K562 (cell line): ENCODE measurements around the gene BMAL1. TPM values are rescaled to one million over a fixed set of nuclear protein-coding genes. Genes with fewer than 3 reads are reported as not detected.

Source experiments
- ATAC-seq: fragments of 200-7000 bp; cut with Tn5 transposase; 3 replicates; pipeline ENCODE4 v1.9.1; 2020; ENCODE audit warnings: moderate library complexity
- BruUV-seq: library from RNA; stranded (reverse); fragments of 400-500 nt; replicated peaks from 2 replicates; lab custom pipeline; 2021; lab: Mats Ljungman, UMichigan
- CTCF ChIA-PET: fragments of 300-600 bp; formaldehyde crosslinking; extraction: SDS; loops from one replicate; lab custom pipeline; 2021; ENCODE audit warnings: low intra/inter-chr PET ratio; lab: Yijun Ruan, JAX
- POLR2A ChIA-PET: fragments of 300-600, 350-650 bp; sonication (Branson Sonifier 250); formaldehyde crosslinking; extraction: SDS; loops from one replicate; lab custom pipeline; 2021; ENCODE audit warnings: antibody characterized with exemption, inconsistent platforms; lab: Yijun Ruan, JAX
- DNase-seq, 4 experiments: peaks; one replicate each; pipeline versions ENCODE4 v3.0.0 to v3.0.0-alpha.2; 2011 to 2018; ENCODE audit warnings: low spot score in 3 of 4, mixed read lengths in 3 of 4; ENCODE audit errors: extremely low read depth in 1 of 4
- FAIRE-seq: peaks from 2 replicates; lab custom pipeline; 2011; peaks lifted over from hg19 to GRCh38; lab: Jason Lieb, UNC
- H2AFZ ChIP-seq: 2 replicates; pipeline ENCODE4 v1.6.0; 2011; ENCODE audit warnings: low read depth, low read length, control low read depth, inconsistent platforms
- H3K27ac ChIP-seq: fragments of 200-600 bp; 3 replicates; pipeline ENCODE4 v1.8.0; 2011; ENCODE audit warnings: low read depth, mild to moderate bottlenecking, control low read depth, inconsistent platforms, low read length, moderate library complexity, mixed read lengths; ENCODE audit errors: extremely low read depth
- H3K27me3 ChIP-seq, 2 experiments: fragments of 300-600 bp in 1 of 2; 2 replicates in 1 of 2; 3 replicates in 1 of 2; pipeline versions ENCODE4 v1.6.0 to v1.8.0; 2011; ENCODE audit warnings: inconsistent platforms in 2 of 2, low read length in 2 of 2, mild to moderate bottlenecking in 1 of 2, mixed read lengths in 1 of 2, moderate library complexity in 1 of 2; ENCODE audit not compliant: control insufficient read depth in 2 of 2, insufficient read depth in 2 of 2
- H3K36me3 ChIP-seq: fragments of 300-600 bp; 3 replicates; pipeline ENCODE4 v1.8.0; 2011; ENCODE audit warnings: mild to moderate bottlenecking, low read length, inconsistent platforms; ENCODE audit not compliant: control insufficient read depth, insufficient read depth
- H3K4me1 ChIP-seq, 2 experiments: fragments of 200-600 bp in 1 of 2; replicated peaks in 1 of 2; 2 replicates in 1 of 2; 3 replicates in 1 of 2; pipeline versions ENCODE4 v1.5.1 to v1.8.0; 2011; ENCODE audit warnings: inconsistent platforms in 2 of 2, low read length in 2 of 2, mild to moderate bottlenecking in 1 of 2, mixed read lengths in 1 of 2, moderate library complexity in 1 of 2; ENCODE audit not compliant: control insufficient read depth in 2 of 2, insufficient read depth in 2 of 2
- H3K4me2 ChIP-seq: 2 replicates; pipeline ENCODE4 v1.6.1; 2011; ENCODE audit warnings: low read length, control low read depth, inconsistent platforms, mixed read lengths; ENCODE audit not compliant: insufficient read depth
- H3K4me3 ChIP-seq: fragments of 200-600 bp; sonication (generic), shearing (Covaris generic); 2 replicates; pipeline ENCODE4 v1.5.1; 2016; ENCODE audit warnings: control low read depth, inconsistent platforms
- H3K79me2 ChIP-seq: fragments of 200-600 bp; 3 replicates; pipeline ENCODE4 v1.8.0; 2011; ENCODE audit warnings: low read length, inconsistent platforms; ENCODE audit not compliant: control insufficient read depth, insufficient read depth
- H3K9ac ChIP-seq, 2 experiments: 2 replicates each; pipeline versions ENCODE4 v1.6.0 to v1.6.1; 2011; ENCODE audit warnings: low read depth in 2 of 2, low read length in 2 of 2, control low read depth in 1 of 2, inconsistent platforms in 1 of 2, mild to moderate bottlenecking in 1 of 2, mixed read lengths in 1 of 2; ENCODE audit not compliant: insufficient read depth in 1 of 2
- H3K9me1 ChIP-seq: one replicate; pipeline ENCODE4 v1.6.0; 2011; ENCODE audit warnings: inconsistent platforms, mild to moderate bottlenecking, low read length, moderate library complexity; ENCODE audit not compliant: control insufficient read depth, insufficient read depth
- H3K9me3 ChIP-seq: replicated peaks from 2 replicates; pipeline ENCODE4 v1.5.1; 2011; ENCODE audit warnings: low read depth, low read length, inconsistent platforms; ENCODE audit not compliant: control insufficient read depth, insufficient read depth
- H4K20me1 ChIP-seq: replicated peaks from 2 replicates; pipeline ENCODE4 v1.6.1; 2011; ENCODE audit warnings: low read length, inconsistent platforms, mixed read lengths; ENCODE audit not compliant: control insufficient read depth, insufficient read depth
- E2F4 ChIP-seq: sonication (generic); formaldehyde crosslinking; IDR thresholded peaks from 2 replicates; pipeline ENCODE4 v1.8.0; 2022; ENCODE audit warnings: mild to moderate bottlenecking, low read depth, missing genetic modification reagents
- FIP1L1 ChIP-seq: fragments of 200-400 bp; formaldehyde crosslinking; IDR thresholded peaks from 2 replicates; pipeline ENCODE4 v1.6.1; 2018; ENCODE audit warnings: mild to moderate bottlenecking, low read depth, low read length; ENCODE audit not compliant: poor library complexity, severe bottlenecking
- JUNB ChIP-seq: fragments of 450-650 bp; formaldehyde crosslinking; conservative IDR thresholded peaks from 2 replicates; pipeline ENCODE4 v1.4.0; 2020; ENCODE audit warnings: mild to moderate bottlenecking
- KDM1A ChIP-seq, 2 experiments: fragments of 450-650 bp; IDR thresholded peaks; 2 replicates each; pipeline ENCODE4 v1.6.1; 2016; ENCODE audit warnings: mild to moderate bottlenecking in 2 of 2
- MAFK ChIP-seq: IDR thresholded peaks from 2 replicates; pipeline ENCODE4 v1.6.1; 2011; ENCODE audit warnings: low read length, improper control_type of control experiment
- MTA2 ChIP-seq: fragments of 450-650 bp; IDR thresholded peaks from 2 replicates; pipeline ENCODE4 v1.6.1; 2016; ENCODE audit warnings: low read depth
- TCFL5 ChIP-seq: fragments of 250-450 bp; sonication (Bioruptor Pico); conservative IDR thresholded peaks from 2 replicates; pipeline ENCODE4 v1.6.1; 2021; ENCODE audit warnings: mild to moderate bottlenecking, moderate library complexity, matching md5 sums
- ZNF23 ChIP-seq: fragments of 250-450 bp; sonication (Bioruptor Pico); IDR thresholded peaks from 2 replicates; pipeline ENCODE4 v1.4.0; 2020; ENCODE audit warnings: mild to moderate bottlenecking
- ZNF311 ChIP-seq: fragments of 250-450 bp; sonication (Bioruptor Pico); IDR thresholded peaks from 2 replicates; pipeline ENCODE4 v1.4.0; 2020; ENCODE audit warnings: mild to moderate bottlenecking, moderate library complexity
- WGBS: fragments of 100-300 bp; shearing (Covaris generic); methylation state at CpG from one replicate; pipeline ENCODE4 v1.1.6; 2016; ENCODE audit warnings: low coverage, mixed read lengths; ENCODE audit not compliant: insufficient coverage; ENCODE audit errors: missing lambda C conversion rate; 5-methylcytosine and 5-hydroxymethylcytosine counted together
- in situ Hi-C: fragments of 300-500 bp; cut with MboI; formaldehyde crosslinking; loops from 4 replicates; pipeline ENCODE4 v1.15.0; 2018; ENCODE audit warnings: inconsistent platforms, mixed read lengths
- intact Hi-C: fragments of 100-400 bp; cut with micrococcal nuclease; formaldehyde crosslinking; loops from 2 replicates; pipeline ENCODE4 v1.14.2; 2022
- polyA plus RNA-seq, 8 experiments: library from polyadenylated mRNA; depleted of rRNA in 4 of 8; stranded (reverse) in 5 of 8; unstranded in 3 of 8; fragments of >200 nt; fragmentation: Nextera tagmentation in 2 of 8; fragmentation: Illumina TruSeq in 1 of 8; extraction: Ambion mirVana in 2 of 8; extraction: Trizol in 1 of 8; gene quantifications; 2 replicates each; pipeline versions ENCODE4 v1.2.1 to v1.2.3, GENCODE V29; 2011 to 2014; ENCODE audit warnings: inconsistent platforms in 1 of 8, missing spikeins in 1 of 8
- total RNA-seq, 7 experiments: library from RNA; depleted of rRNA in 6 of 7; stranded (reverse); fragments of >200 nt in 6 of 7; fragmentation: Illumina TruSeq in 2 of 7; extraction: Trizol in 2 of 7; gene quantifications; 2 replicates each; pipeline versions ENCODE4 v1.2.1 to v1.2.3, GENCODE V29; 2011 to 2021; ENCODE audit warnings: low replicate concordance in 1 of 7
- TF ChIP-seq, protein P1 (sequence below), 2 experiments: fragments of 450-650 bp; formaldehyde crosslinking in 1 of 2; IDR thresholded peaks; 2 replicates each; pipeline versions ENCODE4 v1.4.0 to v1.6.1; 2014 to 2020; ENCODE audit warnings: mild to moderate bottlenecking in 2 of 2, borderline replicate concordance in 1 of 2, low read depth in 1 of 2
- TF ChIP-seq, protein P2 (sequence below): fragments of 250-450 bp; sonication (Bioruptor Pico); IDR thresholded peaks from 2 replicates; pipeline ENCODE4 v1.8.0; 2021; ENCODE audit warnings: borderline replicate concordance, mild to moderate bottlenecking, moderate library complexity; ENCODE audit not compliant: poor library complexity, severe bottlenecking

Gene BMAL1
- total and polyA plus RNA-seq, 9 of the 15 experiments (the other 6 are each of a cell fraction or from before 2014, with no cell fraction given): 0.14 to 2.4 (median 0.64) TPM

GRCh38 chr11:13338427-13339069, 61.0 kb downstream of the BMAL1 start:
- Histone ChIP-seq H3K27me3 (peaks cover 3 to 23% of the 10 kb centered on the region in 2 experiments; a peak in 3 of 5 replicates), H3K9me1 (no peaks in the 10 kb centered on the region), H4K20me1 (0 out of 2 replicates have a peak, but pooled peaks cover 7% of the 10 kb centered on the region), H3K9me3 (no peaks in the 10 kb centered on the region), H3K4me2 (peak overlapping the region; percentile 63), H3K79me2 (no peaks in the 10 kb centered on the region), H3K4me3 (no peak overlapping the region), H3K4me1 (peaks cover 0 to 7% of the 10 kb centered on the region in 2 experiments; a peak in 1 of 5 replicates), H3K9ac (no peak overlapping the region), H3K27ac (no peak overlapping the region), H2AFZ (peak overlapping the region; percentile 64), H3K36me3 (no peaks in the 10 kb centered on the region)
- ATAC-seq (peak; percentile 64), DNase-seq (peak; percentile 13 to 15 (median 14)), FAIRE-seq (peak; percentile 32)
- POLR2A ChIA-PET: interaction anchor here (1.0 kb wide), 1 partner anchor 11 kb away, joined by 5 read pairs; no protein-coding TSS in a partner anchor
- in situ Hi-C loops: loop anchor here (10.0 kb wide), 1 partner anchor 374 kb away; no protein-coding TSS in a partner anchor
- intact Hi-C loops: loop anchor here (10.0 kb wide), 1 partner anchor 374 kb away; no protein-coding TSS in a partner anchor
- BruUV-seq: no TSS peak
- WGBS: 14% methylated on average over 9 of the region's 9 CpGs
- CTCF ChIA-PET: no interaction called here
- TF ChIP-seq FIP1L1 (no peak), MTA2 (no peak), E2F4 (CRISPR knock-in tag) (no peak), ZNF23 (CRISPR knock-in tag) (no peak), KDM1A (IDR thresholded peaks at IDR 0.05) (peak in 1 of 2 experiments; percentile 59; a peak in 1 of 4 replicates), TCFL5 (CRISPR knock-in tag) (no peak), MAFK (peak; percentile 78), ZNF311 (no peak), JUNB (CRISPR knock-in tag) (no peak)
- TF ChIP-seq, protein P1, sequence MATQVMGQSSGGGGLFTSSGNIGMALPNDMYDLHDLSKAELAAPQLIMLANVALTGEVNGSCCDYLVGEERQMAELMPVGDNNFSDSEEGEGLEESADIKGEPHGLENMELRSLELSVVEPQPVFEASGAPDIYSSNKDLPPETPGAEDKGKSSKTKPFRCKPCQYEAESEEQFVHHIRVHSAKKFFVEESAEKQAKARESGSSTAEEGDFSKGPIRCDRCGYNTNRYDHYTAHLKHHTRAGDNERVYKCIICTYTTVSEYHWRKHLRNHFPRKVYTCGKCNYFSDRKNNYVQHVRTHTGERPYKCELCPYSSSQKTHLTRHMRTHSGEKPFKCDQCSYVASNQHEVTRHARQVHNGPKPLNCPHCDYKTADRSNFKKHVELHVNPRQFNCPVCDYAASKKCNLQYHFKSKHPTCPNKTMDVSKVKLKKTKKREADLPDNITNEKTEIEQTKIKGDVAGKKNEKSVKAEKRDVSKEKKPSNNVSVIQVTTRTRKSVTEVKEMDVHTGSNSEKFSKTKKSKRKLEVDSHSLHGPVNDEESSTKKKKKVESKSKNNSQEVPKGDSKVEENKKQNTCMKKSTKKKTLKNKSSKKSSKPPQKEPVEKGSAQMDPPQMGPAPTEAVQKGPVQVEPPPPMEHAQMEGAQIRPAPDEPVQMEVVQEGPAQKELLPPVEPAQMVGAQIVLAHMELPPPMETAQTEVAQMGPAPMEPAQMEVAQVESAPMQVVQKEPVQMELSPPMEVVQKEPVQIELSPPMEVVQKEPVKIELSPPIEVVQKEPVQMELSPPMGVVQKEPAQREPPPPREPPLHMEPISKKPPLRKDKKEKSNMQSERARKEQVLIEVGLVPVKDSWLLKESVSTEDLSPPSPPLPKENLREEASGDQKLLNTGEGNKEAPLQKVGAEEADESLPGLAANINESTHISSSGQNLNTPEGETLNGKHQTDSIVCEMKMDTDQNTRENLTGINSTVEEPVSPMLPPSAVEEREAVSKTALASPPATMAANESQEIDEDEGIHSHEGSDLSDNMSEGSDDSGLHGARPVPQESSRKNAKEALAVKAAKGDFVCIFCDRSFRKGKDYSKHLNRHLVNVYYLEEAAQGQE (IDR thresholded peaks at IDR 0.05; ENCODE audit: borderline replicate concordance): no peak
- TF ChIP-seq, protein P1 (CRISPR knock-in tag; IDR thresholded peaks at IDR 0.05; ENCODE audit: low read depth): no peak
- TF ChIP-seq, protein P2, sequence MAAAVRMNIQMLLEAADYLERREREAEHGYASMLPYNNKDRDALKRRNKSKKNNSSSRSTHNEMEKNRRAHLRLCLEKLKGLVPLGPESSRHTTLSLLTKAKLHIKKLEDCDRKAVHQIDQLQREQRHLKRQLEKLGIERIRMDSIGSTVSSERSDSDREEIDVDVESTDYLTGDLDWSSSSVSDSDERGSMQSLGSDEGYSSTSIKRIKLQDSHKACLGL (CRISPR knock-in tag): no peak
